HG02763 (cell line): ENCODE data around the gene ENPP5.

ENCODE experiments used
- ATAC-seq: cut with Tn5 transposase; IDR thresholded peaks from one replicate; pipeline ENCODE4 v1.9.1; 2021; ENCODE audit warnings: mild to moderate bottlenecking, moderate library complexity; ENCODE audit not compliant: unreplicated experiment

The ENPP5 gene

GRCh38 chr6:46170357-46171289, at the start of gene ENPP5:
ENPP5 (minus strand) TSS chr6:46170980; CDS start chr6:46168262, 2,718 bp downstream.
- peak; percentile 92 for ATAC-seq

GRCh38 chr6:46219661-46220060, 48.9 kb upstream of the ENPP5 start:
- ATAC-seq, result no peak

GRCh38 chr6:46218457-46218856, 47.7 kb upstream of the ENPP5 start:
- no peak for ATAC-seq

- peak; percentile 54 for ATAC-seq
Measured at GRCh38 chr6:46217671-46218131, 46.9 kb upstream of the ENPP5 start.

GRCh38 chr6:46216879-46217278, 46.1 kb upstream of the ENPP5 start:
- no peak for ATAC-seq

- no peak for ATAC-seq
Measured at GRCh38 chr6:46215777-46216176, 45.0 kb upstream of the ENPP5 start.

- no peak for ATAC-seq
Measured at GRCh38 chr6:46215213-46215612, 44.4 kb upstream of the ENPP5 start.

GRCh38 chr6:46211917-46212316, 41.1 kb upstream of the ENPP5 start:
- ATAC-seq, result no peak

- no peak for ATAC-seq
Measured at GRCh38 chr6:46210294-46210693, 39.5 kb upstream of the ENPP5 start.

- ATAC-seq, result no peak
Measured at GRCh38 chr6:46208303-46208702, 37.5 kb upstream of the ENPP5 start.

GRCh38 chr6:46207174-46207573, 36.4 kb upstream of the ENPP5 start:
- ATAC-seq, result no peak

- ATAC-seq, result no peak
Measured at GRCh38 chr6:46204880-46205650, 34.3 kb upstream of the ENPP5 start.

GRCh38 chr6:46203391-46204177, 32.8 kb upstream of the ENPP5 start:
- ATAC-seq, result no peak

- no peak for ATAC-seq
Measured at GRCh38 chr6:46201702-46202101, 30.9 kb upstream of the ENPP5 start.

GRCh38 chr6:46199387-46199786, 28.6 kb upstream of the ENPP5 start:
- ATAC-seq, result no peak

GRCh38 chr6:46191961-46192360, 21.2 kb upstream of the ENPP5 start:
- ATAC-seq, result no peak

GRCh38 chr6:46190889-46191288, 20.1 kb upstream of the ENPP5 start:
- no peak for ATAC-seq

- no peak for ATAC-seq
Measured at GRCh38 chr6:46189726-46190125, 18.9 kb upstream of the ENPP5 start.

- no peak for ATAC-seq
Measured at GRCh38 chr6:46186583-46186982, 15.8 kb upstream of the ENPP5 start.

- ATAC-seq, result no peak
Measured at GRCh38 chr6:46184114-46184513, 13.3 kb upstream of the ENPP5 start.

- ATAC-seq, result peak; percentile 57
Measured at GRCh38 chr6:46175976-46176375, 5.2 kb upstream of the ENPP5 start.
